HEK293 (cell line): ENCODE data around the gene SYCP2.

Experiments
- CTCF ChIA-PET: fragments of 350-600 bp; formaldehyde crosslinking; extraction: SDS; loops from one replicate; lab custom pipeline; 2021; ENCODE audit warnings: antibody characterized with exemption; lab: Yijun Ruan, JAX
- POLR2A ChIA-PET: fragments of 300-600 bp; formaldehyde crosslinking; extraction: SDS; loops from one replicate; lab custom pipeline; 2020; ENCODE audit warnings: antibody characterized with exemption, inconsistent platforms; lab: Yijun Ruan, JAX
- H3K27ac ChIP-seq: fragments of 200-500 bp; sonication (Bioruptor generic); 2 replicates; pipeline ENCODE4 v1.5.1; 2014; ENCODE audit warnings: low read depth, low read length, control low read depth, inconsistent platforms; ENCODE audit errors: extremely low read depth
- H3K36me3 ChIP-seq, 2 experiments: fragments of 200-500 bp in 1 of 2; sonication (Bioruptor generic) in 1 of 2; 1 replicate in 1 of 2; 2 replicates in 1 of 2; pipeline ENCODE4 v1.5.1; 2014 to 2017; ENCODE audit warnings: inconsistent platforms in 2 of 2, low read length in 2 of 2; ENCODE audit not compliant: control insufficient read depth in 2 of 2, insufficient read depth in 1 of 2
- H3K4me1 ChIP-seq: fragments of 200-500 bp; sonication (Bioruptor generic); 2 replicates; pipeline ENCODE4 v1.5.1; 2014; ENCODE audit warnings: mild to moderate bottlenecking, low read length, inconsistent platforms; ENCODE audit not compliant: control insufficient read depth, insufficient read depth
- H3K4me3 ChIP-seq: 2 replicates; pipeline ENCODE4 v1.5.1; 2011; ENCODE audit warnings: low read depth, mild to moderate bottlenecking, control low read depth, low read length, moderate library complexity
- H3K9me3 ChIP-seq: fragments of 200-500 bp; sonication (Bioruptor generic); 2 replicates; pipeline ENCODE4 v1.5.1; 2014; ENCODE audit warnings: low read depth, low read length, inconsistent platforms; ENCODE audit not compliant: control insufficient read depth, insufficient read depth
- BCL11A ChIP-seq: fragments of 450-650 bp; formaldehyde crosslinking; IDR thresholded peaks from 2 replicates; pipeline ENCODE4 v1.5.1; 2016; ENCODE audit warnings: low read depth, missing biosample characterization, missing genetic modification characterization
- KLF16 ChIP-seq: fragments of 450-650 bp; formaldehyde crosslinking; IDR thresholded peaks from 2 replicates; pipeline ENCODE4 v1.5.1; 2017; ENCODE audit warnings: missing biosample characterization, missing genetic modification characterization
- KLF8 ChIP-seq: fragments of 450-650 bp; formaldehyde crosslinking; IDR thresholded peaks from 2 replicates; pipeline ENCODE4 v1.5.1; 2016; ENCODE audit warnings: missing biosample characterization, missing genetic modification characterization
- OVOL3 ChIP-seq: fragments of 450-650 bp; formaldehyde crosslinking; IDR thresholded peaks from 2 replicates; pipeline ENCODE4 v1.5.1; 2016; ENCODE audit warnings: missing biosample characterization, missing genetic modification characterization
- PRDM1 ChIP-seq: fragments of 450-650 bp; formaldehyde crosslinking; IDR thresholded peaks from 2 replicates; pipeline ENCODE4; 2016; ENCODE audit warnings: missing biosample characterization, missing genetic modification characterization
- PRDM4 ChIP-seq: fragments of 450-650 bp; formaldehyde crosslinking; IDR thresholded peaks from 2 replicates; pipeline ENCODE4 v1.5.1; 2017; ENCODE audit warnings: missing biosample characterization, missing genetic modification characterization
- SETDB1 ChIP-seq: IDR thresholded peaks from one replicate; pipeline ENCODE4 v1.6.1; 2017; ENCODE audit warnings: mild to moderate bottlenecking, low read length, moderate library complexity, mixed read lengths; ENCODE audit not compliant: insufficient read length
- ZBTB48 ChIP-seq: fragments of 450-650 bp; formaldehyde crosslinking; IDR thresholded peaks from 2 replicates; pipeline ENCODE4 v1.5.1; 2016; ENCODE audit warnings: missing biosample characterization, missing genetic modification characterization
- ZFHX2 ChIP-seq: fragments of 450-650 bp; formaldehyde crosslinking; conservative IDR thresholded peaks from 2 replicates; pipeline ENCODE4 v1.5.1; 2016; ENCODE audit warnings: missing biosample characterization, missing genetic modification characterization
- ZFP41 ChIP-seq: fragments of 450-650 bp; formaldehyde crosslinking; IDR thresholded peaks from 2 replicates; pipeline ENCODE4 v1.5.1; 2016; ENCODE audit warnings: missing biosample characterization, missing genetic modification characterization, borderline replicate concordance
- ZNF169 ChIP-seq: fragments of 450-650 bp; formaldehyde crosslinking; IDR thresholded peaks from 2 replicates; pipeline ENCODE4 v1.5.1; 2016; ENCODE audit warnings: missing biosample characterization, missing genetic modification characterization
- ZNF404 ChIP-seq: fragments of 450-650 bp; formaldehyde crosslinking; IDR thresholded peaks from 2 replicates; pipeline ENCODE4 v1.5.1; 2017; ENCODE audit warnings: missing biosample characterization, missing genetic modification characterization
- ZNF488 ChIP-seq: fragments of 450-650 bp; formaldehyde crosslinking; IDR thresholded peaks from 2 replicates; pipeline ENCODE4 v1.5.1; 2016; ENCODE audit warnings: missing biosample characterization, missing genetic modification characterization
- ZNF510 ChIP-seq: fragments of 450-650 bp; formaldehyde crosslinking; IDR thresholded peaks from 2 replicates; pipeline ENCODE4 v1.5.1; 2018; ENCODE audit warnings: mild to moderate bottlenecking, missing genetic modification characterization, missing biosample characterization; ENCODE audit not compliant: insufficient replicate concordance
- ZNF521 ChIP-seq: fragments of 450-650 bp; formaldehyde crosslinking; IDR thresholded peaks from 2 replicates; pipeline ENCODE4 v1.5.1; 2017; ENCODE audit warnings: missing biosample characterization, mild to moderate bottlenecking, missing genetic modification characterization
- ZNF529 ChIP-seq: fragments of 450-650 bp; formaldehyde crosslinking; IDR thresholded peaks from 2 replicates; pipeline ENCODE4 v1.5.1; 2017; ENCODE audit warnings: missing genetic modification characterization, missing biosample characterization; ENCODE audit not compliant: insufficient replicate concordance
- ZNF670 ChIP-seq: fragments of 450-650 bp; formaldehyde crosslinking; IDR thresholded peaks from 2 replicates; pipeline ENCODE4 v1.5.1; 2016; ENCODE audit warnings: missing biosample characterization, missing genetic modification characterization, low read depth
- ZNF747 ChIP-seq: fragments of 450-650 bp; formaldehyde crosslinking; IDR thresholded peaks from 2 replicates; pipeline ENCODE4 v1.5.1; 2016; ENCODE audit warnings: missing biosample characterization, missing genetic modification characterization
- ZSCAN16 ChIP-seq: fragments of 450-650 bp; formaldehyde crosslinking; IDR thresholded peaks from 2 replicates; pipeline ENCODE4 v1.5.1; 2016; ENCODE audit warnings: missing biosample characterization, missing genetic modification characterization
- TF ChIP-seq, protein P1 (sequence below): fragments of 450-650 bp; formaldehyde crosslinking; IDR thresholded peaks from 2 replicates; pipeline ENCODE4 v1.5.1; 2016; ENCODE audit warnings: missing biosample characterization, missing genetic modification characterization
- TF ChIP-seq, protein P2 (sequence below): fragments of 450-650 bp; formaldehyde crosslinking; IDR thresholded peaks from 2 replicates; pipeline ENCODE4 v1.5.1; 2016; ENCODE audit warnings: missing biosample characterization, missing genetic modification characterization
- TF ChIP-seq, protein P3 (sequence below): fragments of 450-650 bp; formaldehyde crosslinking; IDR thresholded peaks from 2 replicates; pipeline ENCODE4 v1.5.1; 2017; ENCODE audit warnings: missing biosample characterization, missing genetic modification characterization

The SYCP2 gene

GRCh38 chr20:59920944-59921343 lies 12.5 kb downstream of the SYCP2 start (continued):
- TF ChIP-seq, protein P1, sequence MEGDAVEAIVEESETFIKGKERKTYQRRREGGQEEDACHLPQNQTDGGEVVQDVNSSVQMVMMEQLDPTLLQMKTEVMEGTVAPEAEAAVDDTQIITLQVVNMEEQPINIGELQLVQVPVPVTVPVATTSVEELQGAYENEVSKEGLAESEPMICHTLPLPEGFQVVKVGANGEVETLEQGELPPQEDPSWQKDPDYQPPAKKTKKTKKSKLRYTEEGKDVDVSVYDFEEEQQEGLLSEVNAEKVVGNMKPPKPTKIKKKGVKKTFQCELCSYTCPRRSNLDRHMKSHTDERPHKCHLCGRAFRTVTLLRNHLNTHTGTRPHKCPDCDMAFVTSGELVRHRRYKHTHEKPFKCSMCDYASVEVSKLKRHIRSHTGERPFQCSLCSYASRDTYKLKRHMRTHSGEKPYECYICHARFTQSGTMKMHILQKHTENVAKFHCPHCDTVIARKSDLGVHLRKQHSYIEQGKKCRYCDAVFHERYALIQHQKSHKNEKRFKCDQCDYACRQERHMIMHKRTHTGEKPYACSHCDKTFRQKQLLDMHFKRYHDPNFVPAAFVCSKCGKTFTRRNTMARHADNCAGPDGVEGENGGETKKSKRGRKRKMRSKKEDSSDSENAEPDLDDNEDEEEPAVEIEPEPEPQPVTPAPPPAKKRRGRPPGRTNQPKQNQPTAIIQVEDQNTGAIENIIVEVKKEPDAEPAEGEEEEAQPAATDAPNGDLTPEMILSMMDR (tag by site-specific recombination), result no peak
- TF ChIP-seq ZNF169 (tag by site-specific recombination), result no peak

DNA sequence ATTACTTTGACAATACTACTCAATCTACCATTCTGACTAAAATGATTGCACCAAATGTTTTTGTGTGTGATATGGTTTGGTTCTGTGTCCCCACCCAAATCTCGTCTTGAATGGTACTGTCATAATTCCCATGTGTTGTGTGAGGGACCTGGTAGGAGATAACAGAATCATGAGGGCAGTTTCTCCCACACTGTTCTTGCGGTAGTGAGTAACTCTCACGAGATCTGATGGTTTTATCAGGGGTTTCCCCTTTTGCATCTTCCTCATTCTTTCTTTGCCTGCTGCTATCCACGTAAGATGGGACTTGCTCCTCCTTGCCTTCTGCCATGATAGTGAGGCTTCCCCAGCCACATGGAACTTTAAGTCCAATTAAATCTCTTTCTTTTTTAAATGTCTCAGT lies 20.8 kb downstream of the SYCP2 start:
- Histone ChIP-seq H3K27ac (no peak overlapping the region), H3K4me1 (no peaks in the 10 kb centered on the region), H3K36me3 (no peaks in the 10 kb centered on the region), H3K9me3 (no peaks in the 10 kb centered on the region)
- CTCF ChIA-PET, result interaction anchor here (2.6 kb wide), 1 partner anchor 22 kb away, joined by 7 read pairs; no protein-coding TSS in a partner anchor
- POLR2A ChIA-PET, result no interaction called here
- no peak for TF ChIP-seq ZBTB48
- TF ChIP-seq ZNF488 (tag by site-specific recombination), result no peak
- TF ChIP-seq, all 188 proteins: peak for 0
- no peak overlapping the region for H3K4me3 ChIP-seq

GRCh38 chr20:59911041-59911440 lies 22.4 kb downstream of the SYCP2 start:
- H3K27ac ChIP-seq, result no peak overlapping the region
- H3K4me3 ChIP-seq, result no peak overlapping the region
- no peaks in the 10 kb centered on the region for H3K36me3 ChIP-seq
- CTCF ChIA-PET, result interaction anchor here (0.6 to 2.6 kb wide), 4 partner anchors 19 to 136 kb away, joined by 3 to 7 read pairs (median 4); no protein-coding TSS in a partner anchor
- no peak for TF ChIP-seq PRDM1 (tag by site-specific recombination)
- TF ChIP-seq ZNF529 (tag by site-specific recombination), result no peak
- no peak for TF ChIP-seq ZNF521 (tag by site-specific recombination)
- TF ChIP-seq ZNF747 (tag by site-specific recombination), result no peak
- no peak for TF ChIP-seq ZNF670 (tag by site-specific recombination)
- TF ChIP-seq SETDB1, result no peak
- TF ChIP-seq, protein P2, sequence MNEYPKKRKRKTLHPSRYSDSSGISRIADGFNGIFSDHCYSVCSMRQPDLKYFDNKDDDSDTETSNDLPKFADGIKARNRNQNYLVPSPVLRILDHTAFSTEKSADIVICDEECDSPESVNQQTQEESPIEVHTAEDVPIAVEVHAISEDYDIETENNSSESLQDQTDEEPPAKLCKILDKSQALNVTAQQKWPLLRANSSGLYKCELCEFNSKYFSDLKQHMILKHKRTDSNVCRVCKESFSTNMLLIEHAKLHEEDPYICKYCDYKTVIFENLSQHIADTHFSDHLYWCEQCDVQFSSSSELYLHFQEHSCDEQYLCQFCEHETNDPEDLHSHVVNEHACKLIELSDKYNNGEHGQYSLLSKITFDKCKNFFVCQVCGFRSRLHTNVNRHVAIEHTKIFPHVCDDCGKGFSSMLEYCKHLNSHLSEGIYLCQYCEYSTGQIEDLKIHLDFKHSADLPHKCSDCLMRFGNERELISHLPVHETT, result no peak
- TF ChIP-seq OVOL3 (tag by site-specific recombination), result no peak
- TF ChIP-seq ZFHX2 (tag by site-specific recombination), result no peak
- no peaks in the 10 kb centered on the region for H3K4me1 ChIP-seq
- H3K9me3 ChIP-seq, result no peaks in the 10 kb centered on the region
- POLR2A ChIA-PET, result no interaction called here

DNA sequence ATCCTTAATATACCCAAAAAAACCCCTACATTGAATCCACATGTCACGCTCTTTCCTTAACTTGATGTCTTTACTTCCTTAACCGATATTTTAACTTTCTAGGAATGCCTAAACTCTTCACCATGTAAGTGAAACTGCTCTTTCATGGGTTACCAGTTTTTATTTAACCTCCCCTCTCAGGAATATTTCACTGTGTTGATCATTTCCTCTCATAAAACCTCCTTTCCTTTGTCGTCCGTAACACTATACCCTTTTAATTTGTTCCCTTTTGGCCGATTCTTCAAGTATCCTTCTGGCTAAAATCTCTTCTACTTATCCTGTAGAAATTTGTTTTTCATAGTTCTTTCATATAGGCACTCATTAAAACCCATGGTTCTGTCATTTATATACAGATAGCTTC lies 24.6 kb downstream of the SYCP2 start:
- ChIA-PET POLR2A (no interaction called here), CTCF (interaction anchor here (1.3 kb wide), 1 partner anchor 25 kb away, joined by 3 read pairs; no protein-coding TSS in a partner anchor)
- Histone ChIP-seq H3K27ac (no peak overlapping the region), H3K4me1 (no peaks in the 10 kb centered on the region), H3K9me3 (no peaks in the 10 kb centered on the region), H3K36me3 (no peaks in the 10 kb centered on the region), H3K4me3 (no peak overlapping the region)
- TF ChIP-seq KLF16 (tag by site-specific recombination) (no peak), KLF8 (tag by site-specific recombination) (no peak), ZFP41 (tag by site-specific recombination) (no peak), ZNF404 (tag by site-specific recombination) (no peak), BCL11A (tag by site-specific recombination) (no peak), ZSCAN16 (no peak), PRDM4 (tag by site-specific recombination) (peak; percentile 80), ZBTB48 (no peak), ZNF510 (tag by site-specific recombination) (no peak)
- TF ChIP-seq, protein P3, sequence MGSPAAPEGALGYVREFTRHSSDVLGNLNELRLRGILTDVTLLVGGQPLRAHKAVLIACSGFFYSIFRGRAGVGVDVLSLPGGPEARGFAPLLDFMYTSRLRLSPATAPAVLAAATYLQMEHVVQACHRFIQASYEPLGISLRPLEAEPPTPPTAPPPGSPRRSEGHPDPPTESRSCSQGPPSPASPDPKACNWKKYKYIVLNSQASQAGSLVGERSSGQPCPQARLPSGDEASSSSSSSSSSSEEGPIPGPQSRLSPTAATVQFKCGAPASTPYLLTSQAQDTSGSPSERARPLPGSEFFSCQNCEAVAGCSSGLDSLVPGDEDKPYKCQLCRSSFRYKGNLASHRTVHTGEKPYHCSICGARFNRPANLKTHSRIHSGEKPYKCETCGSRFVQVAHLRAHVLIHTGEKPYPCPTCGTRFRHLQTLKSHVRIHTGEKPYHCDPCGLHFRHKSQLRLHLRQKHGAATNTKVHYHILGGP, result 0 out of 2 replicates have a peak, but pooled peaks have one; percentile 43
